Epithelial cell of esophagus (primary cell): ENCODE measurements around the gene SLC2A4.

ENCODE experiments used
- DNase-seq: peaks from one replicate; pipeline ENCODE4 v3.0.0; 2010; ENCODE audit warnings: low read depth
- H3K4me3 ChIP-seq: 2 replicates; pipeline ENCODE4 v1.5.1; 2011; ENCODE audit warnings: mild to moderate bottlenecking, low read length, control low read depth
- TF ChIP-seq, protein P1 (sequence below): IDR thresholded peaks from 2 replicates; pipeline ENCODE4 v1.5.1; 2011; ENCODE audit warnings: low read depth, mild to moderate bottlenecking, low read length, control low read depth, inconsistent platforms; ENCODE audit not compliant: insufficient read depth; ENCODE audit errors: missing control alignments

SLC2A4 gene

DNA sequence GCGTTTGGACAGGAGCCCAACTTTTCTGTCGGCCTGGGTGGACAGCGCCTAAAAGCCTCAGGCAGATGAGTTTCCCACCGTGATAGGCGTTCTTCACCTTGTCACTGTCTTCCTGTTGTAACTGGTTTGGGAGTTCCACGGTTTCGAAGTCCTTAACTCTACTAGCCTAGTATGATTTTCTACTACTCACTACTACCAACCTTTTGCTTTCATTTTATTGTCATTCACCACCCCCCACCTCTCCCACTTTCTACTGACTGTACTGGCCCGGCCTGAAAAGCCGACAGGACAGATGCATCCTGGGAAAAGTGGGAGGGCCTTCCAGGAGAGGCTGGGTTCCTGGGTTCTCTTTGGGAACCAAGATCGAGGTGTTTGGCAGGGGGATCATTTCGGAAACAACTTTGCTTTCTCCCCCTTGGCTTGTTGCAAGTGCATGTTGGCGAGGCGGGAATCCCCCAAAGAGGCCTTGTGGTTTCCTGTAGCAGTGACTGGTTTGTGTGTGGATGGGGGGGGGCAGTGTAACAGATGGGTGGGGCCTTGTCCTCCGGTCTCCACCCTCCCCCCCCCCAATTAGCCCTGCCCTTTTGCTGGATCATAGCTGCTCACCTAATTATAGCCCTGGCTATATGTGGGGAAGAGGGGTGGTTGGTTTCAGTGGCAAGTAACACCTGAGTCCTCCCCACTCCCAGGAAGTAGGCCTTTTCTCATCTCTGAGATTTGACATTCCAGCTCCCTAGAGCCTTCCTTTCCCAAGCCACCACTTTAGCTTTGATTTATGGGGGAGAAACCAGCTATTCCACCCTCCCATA is 27.3 kb downstream of the SLC2A4 start:
- TF ChIP-seq, protein P1, sequence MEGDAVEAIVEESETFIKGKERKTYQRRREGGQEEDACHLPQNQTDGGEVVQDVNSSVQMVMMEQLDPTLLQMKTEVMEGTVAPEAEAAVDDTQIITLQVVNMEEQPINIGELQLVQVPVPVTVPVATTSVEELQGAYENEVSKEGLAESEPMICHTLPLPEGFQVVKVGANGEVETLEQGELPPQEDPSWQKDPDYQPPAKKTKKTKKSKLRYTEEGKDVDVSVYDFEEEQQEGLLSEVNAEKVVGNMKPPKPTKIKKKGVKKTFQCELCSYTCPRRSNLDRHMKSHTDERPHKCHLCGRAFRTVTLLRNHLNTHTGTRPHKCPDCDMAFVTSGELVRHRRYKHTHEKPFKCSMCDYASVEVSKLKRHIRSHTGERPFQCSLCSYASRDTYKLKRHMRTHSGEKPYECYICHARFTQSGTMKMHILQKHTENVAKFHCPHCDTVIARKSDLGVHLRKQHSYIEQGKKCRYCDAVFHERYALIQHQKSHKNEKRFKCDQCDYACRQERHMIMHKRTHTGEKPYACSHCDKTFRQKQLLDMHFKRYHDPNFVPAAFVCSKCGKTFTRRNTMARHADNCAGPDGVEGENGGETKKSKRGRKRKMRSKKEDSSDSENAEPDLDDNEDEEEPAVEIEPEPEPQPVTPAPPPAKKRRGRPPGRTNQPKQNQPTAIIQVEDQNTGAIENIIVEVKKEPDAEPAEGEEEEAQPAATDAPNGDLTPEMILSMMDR = no peak
- peak overlapping the region; percentile 90 for H3K4me3 ChIP-seq
- DNase-seq = peak; percentile 90

GRCh38 chr17:7309628-7310027 is 28.1 kb downstream of the SLC2A4 start:
- H3K4me3 ChIP-seq = peak overlapping the region; percentile 90
- no peak for DNase-seq
- TF ChIP-seq, protein P1 = no peak

- no peak for DNase-seq
- TF ChIP-seq, protein P1 = no peak
- no peak overlapping the region for H3K4me3 ChIP-seq
These were observed 29.7 kb downstream of the SLC2A4 start for GRCh38 chr17:7311110-7311705.

DNA sequence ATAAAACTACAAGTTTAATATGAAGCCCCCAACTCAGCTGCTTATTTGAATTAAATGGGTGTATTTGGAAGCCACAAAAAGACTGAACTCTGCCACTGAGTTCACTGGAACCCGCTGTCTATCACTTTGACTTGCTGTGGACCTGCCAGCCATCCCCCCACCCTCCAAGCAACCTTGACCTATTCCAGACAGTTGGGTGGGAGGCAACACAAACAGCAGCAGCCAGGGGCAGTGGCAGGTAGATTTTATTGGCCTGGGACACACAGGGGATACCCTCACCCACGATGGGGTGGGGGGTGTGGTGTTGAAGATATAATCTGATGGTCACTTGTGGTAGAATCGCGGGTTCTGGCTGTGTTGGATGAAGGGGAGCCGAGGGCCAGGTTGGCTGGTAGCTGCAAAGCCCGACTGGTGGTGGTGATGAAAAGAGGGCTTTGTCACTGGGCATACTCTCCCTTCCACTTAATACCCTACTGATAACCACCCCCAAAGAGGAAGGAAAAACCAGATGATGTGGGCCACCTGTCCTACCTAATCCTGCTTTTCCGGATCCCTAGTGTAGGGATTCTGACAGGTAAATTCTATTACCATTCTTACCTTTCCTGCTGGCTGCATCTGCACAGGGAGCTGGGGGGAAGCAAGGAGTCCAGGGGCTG is 31.0 kb downstream of the SLC2A4 start:
- no peak overlapping the region for H3K4me3 ChIP-seq
- TF ChIP-seq, protein P1 = no peak
- DNase-seq = no peak

GRCh38 chr17:7313088-7313889 is 31.8 kb downstream of the SLC2A4 start:
- no peak overlapping the region for H3K4me3 ChIP-seq
- peak; percentile 36 for DNase-seq
- TF ChIP-seq, protein P1 = peak; percentile 41

- H3K4me3 ChIP-seq = peak overlapping the region; percentile 75
- DNase-seq = no peak
These were observed 32.6 kb downstream of the SLC2A4 start for GRCh38 chr17:7313890-7314718.

More at GRCh38 chr17:7313890-7314718, 32.6 kb downstream of the SLC2A4 start:
- TF ChIP-seq, protein P1 = no peak
